ENCODE measurements around the gene EIF2AK3. TPM values are rescaled to one million over a fixed set of nuclear protein-coding genes. Genes with fewer than 3 reads are reported as not detected.

EIF2AK3 gene
- polyA plus RNA-seq, 1 donor from 2014 or later = 23.2 TPM

DNA sequence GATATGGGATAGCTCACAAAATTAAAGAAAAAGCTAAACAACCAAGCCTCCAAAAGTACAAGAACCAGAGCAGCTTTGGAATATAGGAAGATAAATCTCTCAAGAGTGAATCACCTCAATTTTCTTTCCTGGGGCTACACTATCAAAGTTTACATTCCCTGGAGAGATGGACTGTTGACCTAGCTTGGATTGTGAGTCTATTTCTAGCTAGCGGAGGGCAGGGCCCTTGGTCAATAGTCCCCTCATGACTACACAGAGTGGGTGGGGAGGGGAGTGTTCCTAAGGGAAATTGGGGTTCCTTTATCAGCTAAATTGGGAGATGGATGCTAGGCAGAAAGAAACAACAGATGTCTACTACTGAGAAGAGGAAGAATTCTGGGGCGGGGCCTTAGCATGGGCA is 29.9 kb upstream of the EIF2AK3 start:
- Histone ChIP-seq H3K27ac (ENCODE audit: low read length) (no peak overlapping the region), H3K79me2 (replicated peaks; ENCODE audit: insufficient read depth, low read length) (no peaks in the 10 kb centered on the region), H3K9me2 (ENCODE audit: insufficient read depth, low read length) (no peaks in the 10 kb centered on the region), H3K27me3 (ENCODE audit: insufficient read depth, low read depth, low read length) (no peaks in the 10 kb centered on the region), H3K4me3 (ENCODE audit: low read length) (no peak overlapping the region), H3K4me2 (ENCODE audit: low read length) (no peak overlapping the region), H2AFZ (ENCODE audit: low read depth, low read length) (no peak overlapping the region), H3K36me3 (ENCODE audit: insufficient read depth, low read length) (no peaks in the 10 kb centered on the region), H3F3A (ENCODE audit: insufficient read depth, low read length, poor library complexity, severe bottlenecking) (no peaks in the 10 kb centered on the region), H4K20me1 (ENCODE audit: insufficient read depth) (no peaks in the 10 kb centered on the region), H3K9ac (ENCODE audit: low read length) (no peak overlapping the region), H3K9me3 (ENCODE audit: low read length) (no peaks in the 10 kb centered on the region)
- TF ChIP-seq POLR2AphosphoS5 (IDR thresholded peaks at IDR 0.05) (no peak), RAD21 (conservative IDR thresholded peaks at IDR 0.05) (no peak), MXI1 (conservative IDR thresholded peaks at IDR 0.05; ENCODE audit: poor library complexity, severe bottlenecking) (no peak), EZH2 (IDR thresholded peaks at IDR 0.05; ENCODE audit: borderline replicate concordance, insufficient read depth, low read length, poor library complexity, severe bottlenecking) (no peak), TAF1 (IDR thresholded peaks at IDR 0.05; ENCODE audit: low read depth) (no peak)
- TF ChIP-seq, protein P1, sequence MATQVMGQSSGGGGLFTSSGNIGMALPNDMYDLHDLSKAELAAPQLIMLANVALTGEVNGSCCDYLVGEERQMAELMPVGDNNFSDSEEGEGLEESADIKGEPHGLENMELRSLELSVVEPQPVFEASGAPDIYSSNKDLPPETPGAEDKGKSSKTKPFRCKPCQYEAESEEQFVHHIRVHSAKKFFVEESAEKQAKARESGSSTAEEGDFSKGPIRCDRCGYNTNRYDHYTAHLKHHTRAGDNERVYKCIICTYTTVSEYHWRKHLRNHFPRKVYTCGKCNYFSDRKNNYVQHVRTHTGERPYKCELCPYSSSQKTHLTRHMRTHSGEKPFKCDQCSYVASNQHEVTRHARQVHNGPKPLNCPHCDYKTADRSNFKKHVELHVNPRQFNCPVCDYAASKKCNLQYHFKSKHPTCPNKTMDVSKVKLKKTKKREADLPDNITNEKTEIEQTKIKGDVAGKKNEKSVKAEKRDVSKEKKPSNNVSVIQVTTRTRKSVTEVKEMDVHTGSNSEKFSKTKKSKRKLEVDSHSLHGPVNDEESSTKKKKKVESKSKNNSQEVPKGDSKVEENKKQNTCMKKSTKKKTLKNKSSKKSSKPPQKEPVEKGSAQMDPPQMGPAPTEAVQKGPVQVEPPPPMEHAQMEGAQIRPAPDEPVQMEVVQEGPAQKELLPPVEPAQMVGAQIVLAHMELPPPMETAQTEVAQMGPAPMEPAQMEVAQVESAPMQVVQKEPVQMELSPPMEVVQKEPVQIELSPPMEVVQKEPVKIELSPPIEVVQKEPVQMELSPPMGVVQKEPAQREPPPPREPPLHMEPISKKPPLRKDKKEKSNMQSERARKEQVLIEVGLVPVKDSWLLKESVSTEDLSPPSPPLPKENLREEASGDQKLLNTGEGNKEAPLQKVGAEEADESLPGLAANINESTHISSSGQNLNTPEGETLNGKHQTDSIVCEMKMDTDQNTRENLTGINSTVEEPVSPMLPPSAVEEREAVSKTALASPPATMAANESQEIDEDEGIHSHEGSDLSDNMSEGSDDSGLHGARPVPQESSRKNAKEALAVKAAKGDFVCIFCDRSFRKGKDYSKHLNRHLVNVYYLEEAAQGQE (IDR thresholded peaks at IDR 0.05; ENCODE audit: borderline replicate concordance) = no peak
- TF ChIP-seq, protein P2, sequence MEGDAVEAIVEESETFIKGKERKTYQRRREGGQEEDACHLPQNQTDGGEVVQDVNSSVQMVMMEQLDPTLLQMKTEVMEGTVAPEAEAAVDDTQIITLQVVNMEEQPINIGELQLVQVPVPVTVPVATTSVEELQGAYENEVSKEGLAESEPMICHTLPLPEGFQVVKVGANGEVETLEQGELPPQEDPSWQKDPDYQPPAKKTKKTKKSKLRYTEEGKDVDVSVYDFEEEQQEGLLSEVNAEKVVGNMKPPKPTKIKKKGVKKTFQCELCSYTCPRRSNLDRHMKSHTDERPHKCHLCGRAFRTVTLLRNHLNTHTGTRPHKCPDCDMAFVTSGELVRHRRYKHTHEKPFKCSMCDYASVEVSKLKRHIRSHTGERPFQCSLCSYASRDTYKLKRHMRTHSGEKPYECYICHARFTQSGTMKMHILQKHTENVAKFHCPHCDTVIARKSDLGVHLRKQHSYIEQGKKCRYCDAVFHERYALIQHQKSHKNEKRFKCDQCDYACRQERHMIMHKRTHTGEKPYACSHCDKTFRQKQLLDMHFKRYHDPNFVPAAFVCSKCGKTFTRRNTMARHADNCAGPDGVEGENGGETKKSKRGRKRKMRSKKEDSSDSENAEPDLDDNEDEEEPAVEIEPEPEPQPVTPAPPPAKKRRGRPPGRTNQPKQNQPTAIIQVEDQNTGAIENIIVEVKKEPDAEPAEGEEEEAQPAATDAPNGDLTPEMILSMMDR (IDR thresholded peaks at IDR 0.05; ENCODE audit: poor library complexity, severe bottlenecking) = no peak

DNA sequence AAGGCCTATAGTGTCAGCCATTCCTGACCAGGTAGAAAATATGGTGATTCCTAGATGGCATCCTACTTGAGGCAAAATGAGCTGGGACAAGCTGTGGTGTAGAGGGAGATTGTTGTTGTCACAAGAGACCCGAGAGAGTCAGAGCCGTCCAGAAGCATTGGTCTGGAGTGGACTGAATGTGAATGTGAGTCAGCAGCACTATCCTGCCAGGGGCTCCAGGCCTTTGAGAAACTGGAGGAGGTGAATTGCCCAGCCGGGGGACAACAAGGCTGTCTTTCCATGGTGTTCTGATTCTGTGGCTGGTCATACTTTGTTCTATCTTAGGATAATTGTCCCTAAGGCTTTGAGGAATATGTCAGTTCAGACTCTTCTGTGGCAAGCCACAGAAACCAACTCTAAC is 29.4 kb upstream of the EIF2AK3 start:
- H4K20me1 ChIP-seq (ENCODE audit: insufficient read depth) = no peaks in the 10 kb centered on the region
- H3K36me3 ChIP-seq (ENCODE audit: insufficient read depth, low read length) = no peaks in the 10 kb centered on the region
- no peak overlapping the region for H3K27ac ChIP-seq (ENCODE audit: low read length)
- no peaks in the 10 kb centered on the region for H3K9me3 ChIP-seq (ENCODE audit: low read length)
- H3K9me2 ChIP-seq (ENCODE audit: insufficient read depth, low read length) = no peaks in the 10 kb centered on the region
- H2AFZ ChIP-seq (ENCODE audit: low read depth, low read length) = no peak overlapping the region
- no peaks in the 10 kb centered on the region for H3F3A ChIP-seq (ENCODE audit: insufficient read depth, low read length, poor library complexity, severe bottlenecking)
- no peak overlapping the region for H3K4me3 ChIP-seq (ENCODE audit: low read length)
- no peaks in the 10 kb centered on the region for H3K79me2 ChIP-seq (replicated peaks; ENCODE audit: insufficient read depth, low read length)
- H3K27me3 ChIP-seq (ENCODE audit: insufficient read depth, low read depth, low read length) = no peaks in the 10 kb centered on the region
- H3K9ac ChIP-seq (ENCODE audit: low read length) = no peak overlapping the region
- no peak for TF ChIP-seq RAD21 (conservative IDR thresholded peaks at IDR 0.05)
- TF ChIP-seq TAF1 (IDR thresholded peaks at IDR 0.05; ENCODE audit: low read depth) = no peak
- no peak for TF ChIP-seq POLR2AphosphoS5 (IDR thresholded peaks at IDR 0.05)
- no peak overlapping the region for H3K4me2 ChIP-seq (ENCODE audit: low read length)

DNA sequence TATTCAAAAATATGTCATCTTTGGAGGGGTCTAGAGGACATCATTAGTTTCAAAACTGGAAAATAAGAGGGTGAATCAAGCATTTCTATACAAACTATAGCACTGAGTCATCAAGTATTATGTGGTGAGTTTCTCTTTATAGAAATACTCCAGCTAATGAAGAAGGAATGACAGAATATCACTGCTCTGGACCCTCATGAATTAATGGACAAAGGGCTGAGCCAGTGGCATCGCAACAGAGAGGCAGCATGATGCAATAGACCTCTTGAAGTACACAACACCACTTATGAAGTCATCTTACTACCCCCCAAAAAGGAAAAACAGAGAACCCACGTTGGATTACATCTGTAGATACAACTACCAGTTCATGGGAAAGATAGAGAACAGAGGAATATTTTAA is 27.4 kb upstream of the EIF2AK3 start:
- H3K9ac ChIP-seq (ENCODE audit: low read length) = no peak overlapping the region
- H3K36me3 ChIP-seq (ENCODE audit: insufficient read depth, low read length) = no peaks in the 10 kb centered on the region
- no peak overlapping the region for H3K4me2 ChIP-seq (ENCODE audit: low read length)
- H3K4me3 ChIP-seq (ENCODE audit: low read length) = no peak overlapping the region
- no peaks in the 10 kb centered on the region for H3K9me2 ChIP-seq (ENCODE audit: insufficient read depth, low read length)
- H3K27ac ChIP-seq (ENCODE audit: low read length) = no peak overlapping the region
- H2AFZ ChIP-seq (ENCODE audit: low read depth, low read length) = no peak overlapping the region
- H4K20me1 ChIP-seq (ENCODE audit: insufficient read depth) = no peaks in the 10 kb centered on the region
- no peaks in the 10 kb centered on the region for H3K27me3 ChIP-seq (ENCODE audit: insufficient read depth, low read depth, low read length)
- TF ChIP-seq TAF1 (IDR thresholded peaks at IDR 0.05; ENCODE audit: low read depth) (no peak), RAD21 (conservative IDR thresholded peaks at IDR 0.05) (no peak), POLR2AphosphoS5 (IDR thresholded peaks at IDR 0.05) (no peak), EZH2 (IDR thresholded peaks at IDR 0.05; ENCODE audit: borderline replicate concordance, insufficient read depth, low read length, poor library complexity, severe bottlenecking) (no peak), MXI1 (conservative IDR thresholded peaks at IDR 0.05; ENCODE audit: poor library complexity, severe bottlenecking) (no peak), SMC3 (conservative IDR thresholded peaks at IDR 0.05; ENCODE audit: poor library complexity) (no peak), EP300 (conservative IDR thresholded peaks at IDR 0.05; ENCODE audit: poor library complexity, severe bottlenecking) (no peak)
- TF ChIP-seq, protein P1 (IDR thresholded peaks at IDR 0.05; ENCODE audit: borderline replicate concordance) = no peak
- TF ChIP-seq, protein P2 (IDR thresholded peaks at IDR 0.05; ENCODE audit: poor library complexity, severe bottlenecking) = no peak
- H3F3A ChIP-seq (ENCODE audit: insufficient read depth, low read length, poor library complexity, severe bottlenecking) = no peaks in the 10 kb centered on the region
- no peaks in the 10 kb centered on the region for H3K9me3 ChIP-seq (ENCODE audit: low read length)
- no peaks in the 10 kb centered on the region for H3K79me2 ChIP-seq (replicated peaks; ENCODE audit: insufficient read depth, low read length)

Data from neural cell (in vitro differentiated cells).